Measurements from ENCODE around the gene KIAA1614.

Gene KIAA1614

GRCh38 chr1:180982422-180982821 is 69.7 kb downstream of the KIAA1614 start:
- no peak for TF ChIP-seq ZFX (IDR thresholded peaks at IDR 0.05)
- TF ChIP-seq CTCF (conservative IDR thresholded peaks at IDR 0.05) = no peak
- no peak overlapping the region for H3K27ac ChIP-seq

GRCh38 chr1:180988253-180988752 is 75.6 kb downstream of the KIAA1614 start:
- H3K27ac ChIP-seq = no peak overlapping the region
- TF ChIP-seq CTCF (conservative IDR thresholded peaks at IDR 0.05) (no peak), ZFX (IDR thresholded peaks at IDR 0.05) (no peak)

GRCh38 chr1:180994262-180994661 is 81.6 kb downstream of the KIAA1614 start:
- no peak overlapping the region for H3K27ac ChIP-seq
- TF ChIP-seq CTCF (conservative IDR thresholded peaks at IDR 0.05) = peak; percentile 14; the same call in 1 of the 2 replicates
- TF ChIP-seq ZFX (IDR thresholded peaks at IDR 0.05) = no peak

GRCh38 chr1:180997843-180998504 is 85.3 kb downstream of the KIAA1614 start:
- TF ChIP-seq ZFX (IDR thresholded peaks at IDR 0.05) = no peak
- no peak for TF ChIP-seq CTCF (conservative IDR thresholded peaks at IDR 0.05)
- H3K27ac ChIP-seq = no peak overlapping the region
